ENCODE data around the gene C1orf174.
"Not testable (repeated sequence)": the region's sequence is repeated elsewhere in the genome, so short reads cannot be mapped to it uniquely, and the experiment has no call there.

Gene C1orf174

DNA sequence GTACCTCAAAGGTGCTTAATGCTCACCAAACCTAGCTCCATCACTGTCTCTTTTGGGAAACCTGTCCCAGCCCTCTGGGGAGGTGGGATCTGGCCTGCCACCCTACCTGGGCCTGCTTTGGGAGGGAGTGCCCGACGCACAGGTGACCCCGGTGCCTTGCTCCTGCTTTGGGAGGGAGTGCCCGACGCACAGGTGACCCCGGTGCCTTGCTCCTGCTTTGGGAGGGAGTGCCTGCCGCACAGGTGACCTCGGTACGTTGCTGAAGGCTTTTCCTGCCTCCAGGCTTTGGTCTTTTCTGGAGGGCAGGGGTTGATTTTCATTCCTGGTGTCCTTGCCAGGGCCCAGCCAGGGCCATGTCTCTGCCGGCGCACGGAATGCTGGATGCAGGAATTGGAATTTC is 25.2 kb upstream of the C1orf174 start:
- no peak for DNase-seq

DNA sequence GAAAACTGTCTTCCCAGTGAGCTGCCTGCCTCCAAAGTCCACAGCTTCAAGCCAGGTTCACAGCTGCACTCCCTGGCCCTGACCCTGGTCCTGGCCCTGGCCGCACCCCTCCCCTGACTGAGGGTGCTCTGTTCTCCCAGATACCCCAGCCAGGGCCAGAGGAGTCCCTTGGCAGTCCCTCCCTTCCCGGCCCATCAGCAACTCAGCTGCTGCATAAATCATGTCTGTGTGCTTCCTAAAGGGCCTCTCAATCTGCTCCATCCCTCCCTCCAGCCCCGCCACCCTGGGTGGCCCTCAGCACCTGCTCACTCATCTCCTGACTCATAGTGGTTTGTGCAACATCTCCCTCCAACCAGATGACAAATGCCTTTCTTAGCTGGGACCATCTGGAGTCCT is 24.8 kb upstream of the C1orf174 start:
- DNase-seq, result no peak

DNA sequence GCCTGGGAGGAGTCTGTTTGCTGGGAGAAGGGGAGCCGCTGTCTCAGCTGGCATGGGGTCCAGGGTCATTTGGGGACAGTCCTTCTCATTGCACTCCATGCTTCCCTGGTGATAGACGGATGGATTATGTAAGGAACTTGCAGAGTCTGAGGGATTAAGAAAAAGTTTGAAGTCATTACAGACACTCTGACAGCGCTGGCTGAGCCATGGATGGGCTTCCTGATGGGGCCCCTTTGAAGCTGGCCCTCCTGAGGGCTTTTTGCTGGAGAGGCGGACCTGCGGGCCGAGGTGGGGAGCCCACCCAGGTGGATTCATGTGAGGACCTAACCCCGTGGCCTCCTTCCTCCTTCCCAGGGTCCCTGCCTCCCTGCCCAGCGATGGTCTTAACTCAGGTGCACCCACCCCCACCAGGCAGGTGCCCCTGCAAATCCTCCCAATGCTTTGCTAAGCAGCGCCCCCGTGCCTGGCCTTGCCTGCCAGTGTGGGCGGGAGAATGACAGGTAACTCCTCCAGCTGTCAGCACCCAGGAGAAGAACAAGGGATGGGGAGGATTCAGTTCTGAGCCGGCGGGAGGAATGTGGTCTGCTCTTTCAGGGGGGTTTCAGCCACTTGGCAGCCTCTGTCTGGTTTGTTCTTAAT is 24.2 kb upstream of the C1orf174 start:
- no peak for DNase-seq

DNA sequence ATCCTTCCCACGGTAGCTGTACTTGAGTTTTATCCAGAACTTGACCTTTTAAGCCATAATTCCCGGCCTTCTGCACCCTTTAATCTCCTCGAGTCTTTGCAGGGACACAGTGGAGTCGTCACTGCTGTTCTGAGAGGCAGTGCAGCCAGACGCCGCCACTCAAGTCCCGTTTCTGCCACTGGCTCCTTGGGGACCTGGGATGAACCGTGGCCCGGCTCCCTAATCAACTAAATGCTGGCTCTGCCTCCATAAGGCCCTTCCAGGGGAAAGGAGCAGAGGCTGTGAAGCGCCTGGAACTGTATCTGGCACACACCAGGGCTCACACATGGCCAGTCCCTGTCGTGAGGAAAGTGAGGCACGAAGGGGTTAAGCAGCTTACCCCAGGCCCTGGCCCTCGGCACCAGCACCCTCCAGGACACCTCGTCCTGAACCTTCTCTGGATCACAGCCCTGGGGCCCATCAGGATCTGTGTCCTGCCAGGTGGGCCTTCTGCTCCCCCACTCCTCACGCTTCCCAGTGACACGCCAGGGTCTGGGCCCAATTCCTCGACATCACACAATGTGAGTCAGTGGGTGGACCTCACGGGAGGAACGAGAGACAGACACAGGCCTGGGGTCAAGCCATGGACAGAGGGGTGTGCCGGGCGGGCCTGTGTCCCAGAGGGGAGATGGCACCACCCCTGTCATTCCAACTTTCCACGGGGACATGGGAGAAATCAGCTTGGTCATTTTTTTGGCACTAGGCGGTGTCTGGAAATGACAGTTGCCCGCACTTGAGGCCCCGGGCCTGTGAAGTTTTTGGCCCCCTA is 23.5 kb upstream of the C1orf174 start:
- no peak for DNase-seq

DNA sequence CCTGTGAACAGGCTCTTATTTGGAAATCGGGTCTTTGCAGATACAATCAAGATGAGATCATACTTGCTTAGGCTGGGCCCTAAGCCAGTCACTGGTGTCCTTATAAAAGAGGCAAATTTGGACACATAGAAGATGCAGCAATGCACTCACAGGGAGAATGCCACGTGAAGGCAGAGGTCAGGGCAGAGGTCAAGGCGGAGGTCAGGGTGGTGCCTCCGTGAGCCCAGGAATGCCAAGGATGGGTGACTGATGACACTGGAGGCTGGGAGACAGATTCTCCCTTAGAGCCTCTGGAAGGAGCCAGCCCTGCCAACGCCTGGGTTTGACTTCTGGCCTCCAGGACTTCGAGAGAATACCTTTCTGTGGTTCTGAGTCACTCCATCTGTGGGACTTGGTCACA is 22.8 kb upstream of the C1orf174 start:
- no peak for DNase-seq

DNA sequence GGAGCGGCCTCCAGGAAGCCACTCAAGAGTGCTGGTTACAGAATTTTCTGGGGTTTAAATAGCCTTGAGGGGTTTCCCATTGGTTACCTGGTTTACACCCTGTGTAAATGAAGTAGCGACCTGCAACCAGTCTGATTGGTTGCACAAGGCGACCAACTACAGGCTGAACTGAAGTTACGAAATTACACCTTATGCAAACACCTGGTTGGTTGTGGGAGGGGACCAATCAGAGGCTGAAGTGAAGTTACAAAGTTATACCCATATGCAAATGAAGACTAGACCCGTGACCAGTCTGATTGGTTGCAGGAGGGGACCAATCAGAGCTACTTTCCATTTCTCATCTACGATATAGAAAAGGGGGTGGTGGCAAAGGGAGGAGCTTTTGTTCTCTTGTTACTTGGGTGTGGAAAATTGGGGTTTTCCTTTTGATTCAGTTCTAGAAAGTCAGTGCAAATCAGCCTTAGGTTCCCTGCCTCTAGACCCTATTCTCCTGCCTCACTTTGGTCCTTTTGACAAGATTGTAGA is 22.2 kb upstream of the C1orf174 start:
- DNase-seq, result no peak

DNA sequence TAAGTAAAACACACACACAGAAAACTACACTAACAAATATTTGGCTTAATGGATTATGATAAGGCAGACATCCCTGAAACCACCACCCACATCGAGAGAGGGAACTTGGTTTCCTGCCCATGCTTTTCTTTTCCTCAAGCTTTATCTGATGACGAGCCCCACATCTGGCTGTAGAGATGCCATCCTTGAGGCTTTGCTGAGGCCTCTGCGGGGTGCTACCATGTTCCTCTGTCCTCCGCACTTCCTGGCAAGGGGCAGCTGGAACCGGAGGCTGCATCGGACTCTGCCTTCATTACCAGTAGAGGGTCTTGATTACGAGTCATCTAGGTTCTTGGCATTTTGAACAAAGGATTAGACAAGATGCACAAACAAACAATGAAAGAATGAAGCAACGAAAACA is 21.7 kb upstream of the C1orf174 start:
- no peak for DNase-seq

DNA sequence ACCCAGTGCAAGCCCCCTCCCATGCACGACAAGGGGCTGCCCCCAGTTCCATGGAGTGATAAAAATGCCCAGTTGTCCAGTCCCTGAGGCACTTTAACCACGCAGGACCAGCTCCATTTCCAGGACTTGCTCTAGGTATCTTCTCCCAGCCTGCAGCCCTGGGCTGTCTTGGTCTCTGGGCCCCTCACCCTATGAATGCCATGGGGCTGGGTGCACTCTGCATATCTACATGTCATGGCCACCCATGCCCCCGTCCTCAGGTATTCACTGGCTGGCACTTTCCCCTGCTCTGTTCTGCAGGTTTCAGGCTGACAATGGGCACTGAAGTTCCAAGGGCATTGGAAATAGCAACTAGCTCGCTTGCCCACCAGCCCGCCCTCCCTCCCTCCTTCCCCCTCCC is 19.6 kb upstream of the C1orf174 start:
- no peak for DNase-seq

DNA sequence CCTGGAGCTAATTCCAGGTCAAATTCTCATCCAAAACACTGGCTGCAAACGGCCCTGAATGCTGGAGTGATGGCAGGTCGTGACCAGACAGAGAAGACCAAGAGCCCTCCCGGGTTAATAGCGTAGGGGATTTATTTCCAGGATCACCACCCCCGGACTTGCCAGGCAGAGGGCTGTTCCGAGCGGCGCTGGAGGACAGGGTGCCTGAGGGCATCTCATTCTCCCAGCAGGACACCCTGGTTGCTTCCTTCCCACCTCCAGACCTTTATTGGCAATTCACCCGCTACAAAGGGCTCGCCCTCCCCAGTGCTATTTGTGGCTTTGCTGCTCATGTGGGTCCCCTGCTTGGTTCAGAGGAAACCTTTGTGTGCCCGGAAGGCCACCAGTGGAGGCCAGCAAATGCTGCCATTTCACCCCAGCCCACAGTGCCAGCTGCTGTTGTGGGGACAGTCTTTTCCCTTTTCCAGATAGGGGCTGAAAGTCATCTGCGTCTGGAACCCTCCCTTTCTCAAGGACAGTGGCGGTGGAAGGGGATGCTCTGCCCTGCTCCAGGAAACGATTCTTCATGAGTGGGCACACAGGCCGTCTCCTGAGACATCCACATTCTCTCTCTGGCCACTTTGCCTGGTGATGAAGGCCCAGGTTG is 19.0 kb upstream of the C1orf174 start:
- DNase-seq, result no peak

DNA sequence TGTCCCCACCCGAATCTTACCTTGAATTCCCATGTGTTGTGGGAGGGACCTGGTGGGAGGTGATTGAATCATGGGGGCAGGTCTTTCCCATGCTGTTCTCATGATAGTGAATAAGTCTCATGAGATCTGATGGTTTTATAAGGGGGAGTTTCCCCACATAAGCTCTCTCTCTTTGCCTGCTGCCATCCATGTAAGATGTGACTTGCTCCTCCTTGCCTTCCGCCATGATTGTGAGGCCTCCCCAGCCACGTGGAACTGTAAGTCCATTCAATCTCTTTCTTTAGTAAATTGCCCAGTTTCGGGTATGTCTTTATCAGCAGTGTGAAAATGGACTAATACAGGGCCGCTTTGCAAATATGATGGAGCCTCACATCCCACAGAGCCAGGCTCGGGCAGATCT is 18.3 kb upstream of the C1orf174 start:
- DNase-seq, result not testable (repeated sequence)

DNA sequence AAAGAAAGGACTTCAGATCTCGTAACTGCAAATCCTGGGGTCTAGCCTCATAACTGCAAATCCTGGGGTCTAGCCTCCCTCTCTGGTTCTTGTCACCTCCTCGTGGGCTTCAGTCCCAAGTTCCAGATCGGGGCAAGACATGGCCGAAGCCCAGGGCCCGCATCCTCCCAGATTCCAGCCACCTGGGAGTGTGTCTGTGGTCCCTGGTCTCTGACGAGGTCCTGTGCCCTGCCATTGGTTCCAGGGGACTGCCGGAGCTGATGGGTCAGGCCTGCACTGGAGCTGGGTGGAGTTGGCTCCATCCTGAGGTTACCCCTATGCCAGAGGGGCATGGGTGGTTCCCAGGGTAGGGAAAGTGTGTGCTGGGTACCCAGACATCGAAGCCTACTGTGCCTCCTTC is 17.7 kb upstream of the C1orf174 start:
- DNase-seq, result no peak

DNA sequence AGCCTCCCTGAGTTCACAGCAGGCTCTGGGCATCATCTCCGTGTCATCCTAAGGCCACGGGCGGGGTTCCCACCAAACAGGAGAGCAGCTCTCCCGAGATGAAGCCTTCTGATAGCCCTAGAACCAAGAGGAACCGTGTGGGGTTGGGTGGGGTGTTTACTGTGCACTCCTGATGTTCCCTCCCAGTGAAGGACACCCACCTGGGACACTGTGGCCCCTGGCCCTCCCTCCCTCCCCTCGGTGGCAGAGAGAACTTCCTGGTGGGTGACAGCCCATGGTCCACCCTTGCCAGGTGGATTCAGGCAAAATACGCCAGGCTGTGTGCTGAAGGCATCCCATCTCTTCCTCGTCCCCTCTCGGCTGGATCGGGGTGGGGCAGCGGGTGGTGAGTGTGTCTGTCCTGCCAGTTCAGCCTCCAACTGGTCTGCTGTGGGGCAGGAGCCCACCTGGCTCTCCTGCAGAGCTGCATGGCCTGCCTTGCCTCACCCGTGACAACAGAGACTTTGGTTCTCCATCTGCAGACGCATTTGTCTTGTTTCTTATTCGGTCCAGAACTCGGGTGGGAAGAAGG is 15.6 kb upstream of the C1orf174 start:
- no peak for DNase-seq

DNA sequence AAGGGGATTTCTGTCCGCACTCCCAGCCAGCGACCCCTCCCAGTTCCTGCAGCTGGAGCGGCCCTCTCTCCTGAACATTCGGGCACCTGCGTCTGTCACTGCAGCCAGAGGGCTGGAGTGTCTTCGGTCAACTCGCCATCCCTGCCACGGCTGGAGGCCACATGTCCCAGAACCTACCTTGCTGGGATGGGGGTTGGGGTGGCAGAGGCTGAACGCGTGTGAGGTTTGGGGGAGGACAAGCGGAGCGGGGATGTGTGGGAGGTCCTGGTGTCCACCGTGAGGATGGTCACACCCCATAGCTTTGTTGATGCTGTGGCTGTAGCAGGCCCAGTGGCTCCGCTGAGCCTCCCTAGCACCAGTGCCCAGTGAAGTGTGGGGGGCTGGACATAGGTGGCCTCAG is 14.8 kb upstream of the C1orf174 start:
- no peak for DNase-seq

DNA sequence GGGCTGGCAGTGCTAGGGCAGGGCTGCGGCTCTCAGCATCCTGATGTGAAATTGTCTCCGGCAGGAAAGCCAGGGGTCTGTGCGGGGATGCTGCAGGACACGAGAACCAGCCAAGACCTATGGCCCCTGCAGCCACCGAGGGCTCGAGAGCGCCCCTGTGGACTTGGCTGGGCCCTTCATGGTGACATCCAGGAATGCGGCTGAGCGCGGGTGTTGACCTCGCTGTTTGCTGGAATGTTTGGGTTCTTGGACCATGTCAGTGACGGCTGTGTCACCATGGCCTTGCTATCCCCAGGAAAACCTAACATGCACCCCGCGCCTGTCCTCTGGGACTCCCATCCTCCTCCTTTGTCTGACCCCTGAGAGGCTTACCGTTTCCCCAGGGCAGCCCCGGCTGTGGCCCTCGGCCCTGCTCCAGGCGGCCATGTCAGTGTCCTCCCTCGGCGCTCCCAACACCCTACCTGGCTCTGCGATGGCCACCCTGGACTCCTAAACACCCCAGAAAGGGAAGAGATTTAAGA is 14.3 kb upstream of the C1orf174 start:
- no peak for DNase-seq

DNA sequence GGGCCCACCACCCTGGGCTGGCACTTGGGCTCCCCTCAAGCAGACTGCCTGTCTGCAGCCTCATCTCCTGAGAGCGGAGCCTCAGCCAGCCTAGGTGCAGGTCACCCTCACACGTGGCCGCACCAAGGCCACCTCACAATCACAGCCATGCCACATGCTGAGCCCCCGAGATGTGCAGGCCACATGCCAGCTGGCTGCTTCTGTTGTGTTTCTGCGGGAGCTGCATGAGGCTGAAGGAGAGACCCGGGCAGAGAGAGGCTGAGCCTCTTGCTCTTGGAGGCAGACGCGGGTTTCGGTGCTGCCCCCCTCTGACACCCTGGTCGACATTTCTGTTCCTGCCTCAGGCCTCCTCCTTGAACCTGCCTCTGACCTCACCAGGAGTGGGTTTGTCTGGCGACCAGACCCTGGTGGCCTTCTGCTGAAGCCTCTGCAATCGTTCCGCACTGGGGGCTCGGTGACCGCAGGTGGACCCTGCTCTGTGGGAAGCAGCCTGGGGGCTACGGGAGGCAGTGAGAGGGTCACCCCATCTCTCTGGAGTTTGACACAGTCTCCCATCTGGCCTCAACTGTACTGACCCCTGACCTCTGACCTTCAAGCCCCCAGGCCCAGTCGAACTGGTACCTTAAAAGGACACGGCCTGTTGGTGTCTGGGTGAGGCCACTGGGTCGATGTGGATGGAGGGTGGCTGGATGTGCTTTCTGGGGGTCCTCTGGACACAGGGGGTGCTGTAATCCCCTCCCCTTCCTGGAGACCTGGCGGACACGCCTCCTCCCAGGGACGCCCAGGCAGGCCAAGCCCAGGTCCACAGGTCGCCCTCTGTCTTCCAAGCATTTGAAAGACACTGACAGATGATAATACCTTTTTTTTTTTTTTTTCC is 13.0 kb upstream of the C1orf174 start:
- no peak for DNase-seq

DNA sequence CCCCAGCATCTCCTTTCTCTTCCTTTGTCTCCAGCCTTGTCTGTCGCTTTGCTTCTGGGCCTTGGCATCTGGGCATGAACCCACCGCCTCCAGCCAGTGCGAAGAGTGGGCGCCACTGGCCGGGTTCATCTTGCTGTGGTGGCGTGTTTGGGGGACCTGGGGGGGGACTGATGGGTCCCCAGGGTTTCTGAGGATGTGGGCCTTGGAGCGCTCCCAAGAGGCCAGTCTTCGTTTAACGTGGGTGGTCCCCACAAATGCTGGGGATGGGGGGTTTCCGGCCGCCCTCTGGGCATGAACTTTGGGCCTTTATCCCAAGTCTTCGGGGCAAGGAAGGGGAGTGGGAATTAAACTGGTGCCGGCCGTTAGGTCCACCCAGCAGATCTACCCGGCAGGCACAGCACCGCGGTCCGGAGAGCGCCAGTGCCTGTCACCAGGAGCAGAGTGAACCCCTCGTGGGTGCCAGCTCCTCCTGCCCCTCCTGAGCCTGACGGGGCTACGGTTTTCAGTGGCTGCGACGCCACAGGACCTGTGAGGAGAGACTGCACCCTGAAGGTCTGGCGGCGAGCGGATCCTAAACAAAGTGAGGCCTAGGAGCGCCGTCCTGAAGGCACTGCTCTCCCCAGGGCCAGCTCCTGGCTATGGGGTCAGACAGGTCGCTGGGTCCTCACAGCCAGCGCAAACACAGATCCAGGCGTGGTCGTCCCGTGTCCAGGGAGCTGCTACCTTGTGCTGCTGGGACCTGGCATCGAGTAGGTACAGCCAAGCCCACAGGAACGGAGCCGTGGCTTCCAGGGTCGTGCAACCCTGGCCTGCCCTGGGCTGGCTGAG is 12.1 kb upstream of the C1orf174 start:
- DNase-seq, result no peak

DNA sequence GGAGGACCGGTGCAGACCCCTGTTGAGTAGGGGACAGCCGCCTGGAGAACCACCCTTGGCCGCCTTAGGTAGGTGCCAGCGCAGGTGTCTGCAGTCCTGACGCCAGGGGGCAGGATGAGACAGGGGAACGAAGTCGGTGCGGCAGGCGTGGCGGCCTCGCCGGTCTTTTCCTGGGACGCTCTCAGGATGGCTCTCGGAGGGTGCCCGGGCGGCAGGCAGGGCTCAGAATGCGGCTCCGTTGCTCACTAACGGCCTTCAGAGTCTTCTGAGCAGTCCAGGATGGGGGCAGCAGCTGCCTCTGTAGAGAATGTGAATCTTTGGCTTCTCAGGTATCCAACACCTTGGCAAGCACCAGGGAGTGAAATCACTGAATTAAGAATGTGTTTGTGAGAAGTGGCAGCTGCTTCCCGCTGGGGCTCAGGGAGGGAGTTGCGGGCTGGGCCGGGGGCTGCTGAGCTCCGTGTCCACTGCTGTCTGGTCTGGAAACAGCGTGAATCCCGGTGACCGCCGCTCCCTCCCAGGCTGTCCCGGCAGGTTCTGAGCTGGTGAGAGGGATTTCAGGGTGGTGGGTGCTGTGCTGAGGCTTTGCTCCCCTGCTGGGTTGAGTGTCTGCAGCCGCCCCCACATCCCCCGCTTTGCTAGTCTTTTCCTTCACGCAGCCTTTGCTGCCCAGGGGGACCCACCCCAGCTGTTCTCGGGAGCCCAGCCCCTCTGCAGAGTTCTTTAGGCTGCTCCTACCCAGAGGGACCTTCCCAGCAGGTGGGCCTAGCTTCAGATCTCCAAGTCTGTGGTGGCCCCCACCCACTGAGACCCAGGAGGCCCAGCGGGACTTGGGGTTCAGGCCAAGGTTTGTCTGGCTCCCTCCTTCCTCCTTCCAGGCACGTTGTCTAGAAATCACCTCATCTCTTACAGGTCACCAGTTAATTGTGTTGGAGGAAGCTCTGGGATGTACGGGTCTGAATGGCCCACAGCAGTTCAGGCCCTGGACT is 11.1 kb upstream of the C1orf174 start:
- peak; percentile 73 for DNase-seq

DNA sequence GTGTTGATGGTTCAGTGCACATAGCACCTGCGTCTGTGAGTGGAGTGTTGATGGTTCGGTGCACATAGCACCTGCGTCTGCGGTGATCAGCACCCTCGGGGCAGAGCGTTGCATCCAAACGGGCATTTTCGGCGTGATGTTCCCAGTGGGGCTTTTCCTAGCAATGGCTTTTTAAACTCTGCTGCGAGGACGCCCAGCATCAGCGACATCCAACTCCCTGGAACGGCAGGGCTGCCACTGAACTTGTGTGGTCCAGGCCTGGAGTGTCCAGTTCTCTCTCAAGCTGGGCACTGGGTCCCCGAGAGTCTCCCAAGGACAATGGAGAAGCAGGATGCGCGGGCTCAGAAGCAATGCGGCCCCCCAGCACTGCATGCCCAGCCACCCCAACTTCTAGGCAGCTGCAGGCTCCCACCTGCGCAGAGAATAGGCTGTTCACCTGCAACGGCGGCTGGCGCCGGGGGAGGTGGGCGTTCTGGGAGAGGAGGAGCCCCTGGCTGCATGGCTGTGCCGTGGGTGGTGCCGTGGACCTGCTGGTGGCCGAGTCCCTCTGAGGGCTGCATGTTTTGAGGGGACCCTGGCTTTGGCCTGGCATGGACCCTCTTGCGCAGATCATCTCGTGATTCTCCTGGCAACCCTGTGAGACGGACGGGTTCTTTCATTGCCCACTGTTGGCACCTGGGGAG is 10.1 kb upstream of the C1orf174 start:
- no peak for DNase-seq

DNA sequence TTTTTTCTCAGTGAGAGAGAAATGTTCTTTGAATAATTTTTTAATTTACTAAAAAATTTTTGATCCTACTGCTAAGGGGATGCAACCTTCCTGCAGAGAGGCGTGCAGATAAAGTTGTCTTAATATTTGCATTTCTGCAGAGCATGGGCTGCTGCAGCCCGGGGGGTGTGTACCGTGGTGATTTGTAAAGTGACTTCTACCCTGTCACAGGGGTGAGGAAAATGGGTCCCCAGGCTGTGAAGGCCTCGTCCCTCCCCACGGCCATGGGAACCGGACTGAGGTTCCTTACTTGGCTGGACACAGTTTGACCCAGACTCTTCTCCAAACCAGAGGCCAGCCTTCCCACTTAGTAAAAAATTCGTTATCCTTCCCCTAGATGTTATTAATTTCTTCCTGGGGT is 9.5 kb upstream of the C1orf174 start:
- DNase-seq, result no peak

Data from T-helper 9 cell (primary cell).